ENCODE measurements around the gene MAP3K21. TPM values are rescaled to one million over a fixed set of nuclear protein-coding genes. Genes with fewer than 3 reads are reported as not detected.

MAP3K21 gene
- polyA plus RNA-seq, 2 donors = 1.4 TPM

DNA sequence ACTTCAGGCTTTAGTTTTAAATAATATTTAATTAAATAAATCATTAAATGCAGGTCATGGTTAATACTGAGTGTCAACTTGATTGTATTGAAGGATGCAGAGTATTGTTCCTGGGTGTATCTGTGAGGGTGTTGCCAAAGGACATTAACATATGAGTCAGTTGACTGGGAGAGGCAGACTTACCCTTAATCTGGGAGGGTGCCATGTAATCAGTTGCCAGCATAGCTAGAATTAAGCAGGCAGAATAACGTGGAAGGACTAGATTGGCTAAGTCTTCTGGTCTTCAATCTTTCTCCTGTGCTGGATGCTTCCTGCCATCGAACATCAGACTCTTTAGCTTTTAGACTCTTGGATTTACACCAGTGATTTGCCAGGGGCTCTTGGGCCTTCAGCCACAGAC is 85.3 kb downstream of the MAP3K21 start:
- Histone ChIP-seq H3K27me3 (ENCODE audit: control insufficient read depth in 1 of 2, insufficient read depth in 2 of 2, low read length in 2 of 2) (no peaks in the 10 kb centered on the region), H3K27ac (ENCODE audit: low read depth in 2 of 2, low read length in 1 of 2) (no peak overlapping the region), H3K4me3 (ENCODE audit: low read depth in 1 of 2, low read length in 2 of 2) (no peak overlapping the region), H3K9me3 (ENCODE audit: control insufficient read depth in 2 of 2, insufficient read depth in 1 of 2, low read depth in 1 of 2, low read length in 1 of 2) (no peaks in the 10 kb centered on the region), H3K36me3 (ENCODE audit: control insufficient read depth in 2 of 2, insufficient read depth in 2 of 2, low read length in 1 of 2) (no peaks in the 10 kb centered on the region), H3K4me1 (ENCODE audit: control insufficient read depth in 2 of 2, insufficient read depth in 2 of 2, low read length in 1 of 2) (no peaks in the 10 kb centered on the region)
- 44 to 54% methylated on average over 2 of the region's 2 CpGs for WGBS, 2 donors

DNA sequence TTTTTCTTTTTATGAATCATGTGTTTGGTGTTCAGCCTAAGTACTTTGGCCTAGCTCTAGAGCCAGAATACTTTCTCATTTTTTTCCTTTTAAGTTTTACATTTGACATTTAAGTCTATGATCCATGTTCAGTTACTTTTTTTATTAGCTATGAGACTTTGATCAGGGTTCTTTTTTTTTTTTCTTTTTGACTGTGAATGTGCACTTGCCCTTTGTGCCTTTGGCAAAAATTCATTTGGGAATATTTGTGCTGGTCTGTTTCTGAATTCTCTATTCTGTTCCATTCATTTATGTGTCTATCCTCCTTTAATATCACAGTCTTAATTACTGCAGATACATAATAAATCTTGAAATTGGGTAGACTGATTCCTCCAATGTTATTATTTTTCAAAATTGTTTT is 93.8 kb downstream of the MAP3K21 start:
- Histone ChIP-seq H3K27ac (ENCODE audit: low read depth in 2 of 2, low read length in 1 of 2) (no peak overlapping the region), H3K4me1 (ENCODE audit: control insufficient read depth in 2 of 2, insufficient read depth in 2 of 2, low read length in 1 of 2) (no peaks in the 10 kb centered on the region), H3K4me3 (ENCODE audit: low read depth in 1 of 2, low read length in 2 of 2) (no peak overlapping the region), H3K27me3 (ENCODE audit: control insufficient read depth in 1 of 2, insufficient read depth in 2 of 2, low read length in 2 of 2) (no peaks in the 10 kb centered on the region), H3K36me3 (ENCODE audit: control insufficient read depth in 2 of 2, insufficient read depth in 2 of 2, low read length in 1 of 2) (no peaks in the 10 kb centered on the region), H3K9me3 (ENCODE audit: control insufficient read depth in 2 of 2, insufficient read depth in 1 of 2, low read depth in 1 of 2, low read length in 1 of 2) (no peaks in the 10 kb centered on the region)

DNA sequence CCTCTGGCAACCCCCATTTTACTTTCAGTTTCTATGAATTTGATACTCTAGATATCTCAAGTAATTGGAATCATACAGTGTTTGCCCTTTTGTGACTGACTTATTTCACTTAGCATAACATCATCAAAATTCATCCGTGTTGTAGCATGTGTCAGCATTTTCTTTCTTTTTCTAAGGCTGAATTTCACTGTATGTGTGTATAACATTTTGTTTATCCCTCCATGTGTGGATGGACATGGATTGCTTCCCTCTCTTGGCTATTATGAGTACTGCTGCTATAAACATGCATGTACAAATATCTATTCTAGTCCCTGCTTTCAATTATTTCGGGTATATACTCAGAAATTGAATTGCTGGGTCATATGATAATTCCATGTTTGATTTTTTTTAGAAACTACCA is 97.3 kb downstream of the MAP3K21 start:
- H3K36me3 ChIP-seq (ENCODE audit: control insufficient read depth in 2 of 2, insufficient read depth in 2 of 2, low read length in 1 of 2) = no peaks in the 10 kb centered on the region
- H3K9me3 ChIP-seq (ENCODE audit: control insufficient read depth in 2 of 2, insufficient read depth in 1 of 2, low read depth in 1 of 2, low read length in 1 of 2) = no peaks in the 10 kb centered on the region
- H3K4me1 ChIP-seq (ENCODE audit: control insufficient read depth in 2 of 2, insufficient read depth in 2 of 2, low read length in 1 of 2) = no peaks in the 10 kb centered on the region
- H3K27ac ChIP-seq (ENCODE audit: low read depth in 2 of 2, low read length in 1 of 2) = no peak overlapping the region
- H3K27me3 ChIP-seq (ENCODE audit: control insufficient read depth in 1 of 2, insufficient read depth in 2 of 2, low read length in 2 of 2) = peaks cover 0 to 3% of the 10 kb centered on the region in 2 donors
- H3K4me3 ChIP-seq (ENCODE audit: low read depth in 1 of 2, low read length in 2 of 2) = no peak overlapping the region
- 52 to 65% methylated on average over 2 of the region's 2 CpGs for WGBS, 2 donors

DNA sequence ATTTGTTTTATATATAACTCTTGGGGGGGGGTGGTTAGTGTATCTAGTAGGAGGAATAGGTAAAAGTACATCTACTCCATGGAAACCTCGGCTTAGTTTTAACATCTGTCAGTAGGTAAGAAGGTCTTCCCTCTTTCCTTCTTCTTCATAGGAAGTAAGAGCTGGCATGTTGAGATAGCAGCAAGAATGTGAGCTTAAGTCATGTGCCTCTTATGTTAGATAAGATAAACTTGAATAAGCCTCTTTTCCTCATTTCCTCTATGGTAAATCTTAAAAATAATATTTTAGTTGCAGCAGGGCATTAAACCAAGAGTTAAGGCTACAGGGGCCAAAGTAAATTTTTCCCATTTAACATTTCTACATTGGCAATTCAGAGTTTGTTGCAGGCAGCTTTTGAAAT is 100.4 kb downstream of the MAP3K21 start:
- Histone ChIP-seq H3K27ac (ENCODE audit: low read depth in 2 of 2, low read length in 1 of 2) (no peak overlapping the region), H3K36me3 (ENCODE audit: control insufficient read depth in 2 of 2, insufficient read depth in 2 of 2, low read length in 1 of 2) (no peaks in the 10 kb centered on the region), H3K4me1 (ENCODE audit: control insufficient read depth in 2 of 2, insufficient read depth in 2 of 2, low read length in 1 of 2) (no peaks in the 10 kb centered on the region), H3K9me3 (ENCODE audit: control insufficient read depth in 2 of 2, insufficient read depth in 1 of 2, low read depth in 1 of 2, low read length in 1 of 2) (no peaks in the 10 kb centered on the region), H3K4me3 (ENCODE audit: low read depth in 1 of 2, low read length in 2 of 2) (no peak overlapping the region), H3K27me3 (ENCODE audit: control insufficient read depth in 1 of 2, insufficient read depth in 2 of 2, low read length in 2 of 2) (peaks cover 0 to 3% of the 10 kb centered on the region in 2 donors)
- 73 to 86% methylated on average over 1 of the region's 1 CpG for WGBS, 2 donors

DNA sequence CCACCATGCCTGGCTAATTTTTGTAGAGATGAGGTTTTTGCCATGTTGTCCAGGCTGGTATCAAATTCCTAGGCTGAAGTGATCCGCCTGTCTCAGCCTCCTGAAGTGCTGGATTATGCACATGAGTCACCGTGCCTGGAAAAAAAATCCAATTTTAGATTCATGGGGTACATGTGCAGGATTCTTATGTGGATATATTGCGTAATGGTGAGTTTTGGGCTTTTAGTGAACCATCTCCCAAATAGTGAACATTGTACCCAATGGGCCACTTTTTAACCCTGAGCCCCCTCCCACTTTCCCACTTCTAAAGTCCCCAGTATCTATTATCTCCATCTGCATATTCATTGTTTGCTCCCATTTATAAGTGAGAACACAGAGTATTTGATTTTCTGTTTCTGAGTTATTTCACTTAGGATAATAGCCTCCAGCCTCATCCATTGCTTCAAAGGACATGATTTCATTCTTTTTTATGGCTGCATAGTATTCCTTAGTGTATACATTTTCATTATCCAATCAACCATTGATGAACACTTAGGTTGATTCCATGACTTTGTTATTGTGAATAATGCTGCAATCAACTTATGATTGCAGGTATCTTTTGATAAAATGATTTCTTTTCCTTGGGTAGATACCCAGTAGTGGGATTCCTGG is 104.4 kb downstream of the MAP3K21 start:
- no peaks in the 10 kb centered on the region for H3K36me3 ChIP-seq (ENCODE audit: control insufficient read depth in 2 of 2, insufficient read depth in 2 of 2, low read length in 1 of 2)
- no peaks in the 10 kb centered on the region for H3K4me1 ChIP-seq (ENCODE audit: control insufficient read depth in 2 of 2, insufficient read depth in 2 of 2, low read length in 1 of 2)
- H3K4me3 ChIP-seq (ENCODE audit: low read depth in 1 of 2, low read length in 2 of 2) = no peak overlapping the region
- H3K27ac ChIP-seq (ENCODE audit: low read depth in 2 of 2, low read length in 1 of 2) = no peak overlapping the region
- no peaks in the 10 kb centered on the region for H3K9me3 ChIP-seq (ENCODE audit: control insufficient read depth in 2 of 2, insufficient read depth in 1 of 2, low read depth in 1 of 2, low read length in 1 of 2)
- WGBS, 2 donors = 88 to 89% methylated on average over 3 of the region's 3 CpGs
- peaks cover 0 to 3% of the 10 kb centered on the region in 2 donors for H3K27me3 ChIP-seq (ENCODE audit: control insufficient read depth in 1 of 2, insufficient read depth in 2 of 2, low read length in 2 of 2)

DNA sequence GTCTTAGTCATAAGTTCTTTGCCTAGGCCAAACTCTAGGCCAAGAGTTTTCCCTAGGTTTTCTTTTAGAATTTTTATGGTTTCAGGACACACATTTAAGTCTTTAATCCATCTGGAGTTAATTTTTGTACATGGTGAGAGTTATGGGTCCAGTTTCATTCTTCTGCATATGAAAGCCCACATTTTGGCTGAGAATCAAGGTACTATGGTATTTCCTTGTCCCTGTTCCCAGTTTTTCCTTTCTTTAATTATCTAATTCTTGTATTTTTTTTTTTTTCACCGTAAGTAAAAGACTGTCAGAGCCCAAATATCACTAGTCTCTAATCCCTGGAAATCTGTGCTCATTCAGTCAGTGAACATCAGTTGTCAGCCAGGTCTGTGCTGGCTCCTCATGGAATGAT is 105.4 kb downstream of the MAP3K21 start:
- Histone ChIP-seq H3K27me3 (ENCODE audit: control insufficient read depth in 1 of 2, insufficient read depth in 2 of 2, low read length in 2 of 2) (peaks cover 0 to 3% of the 10 kb centered on the region in 2 donors), H3K27ac (ENCODE audit: low read depth in 2 of 2, low read length in 1 of 2) (no peak overlapping the region), H3K36me3 (ENCODE audit: control insufficient read depth in 2 of 2, insufficient read depth in 2 of 2, low read length in 1 of 2) (no peaks in the 10 kb centered on the region), H3K9me3 (ENCODE audit: control insufficient read depth in 2 of 2, insufficient read depth in 1 of 2, low read depth in 1 of 2, low read length in 1 of 2) (no peaks in the 10 kb centered on the region), H3K4me3 (ENCODE audit: low read depth in 1 of 2, low read length in 2 of 2) (no peak overlapping the region), H3K4me1 (ENCODE audit: control insufficient read depth in 2 of 2, insufficient read depth in 2 of 2, low read length in 1 of 2) (no peaks in the 10 kb centered on the region)
- 33 to 41% methylated on average over 1 of the region's 1 CpG for WGBS, 2 donors

DNA sequence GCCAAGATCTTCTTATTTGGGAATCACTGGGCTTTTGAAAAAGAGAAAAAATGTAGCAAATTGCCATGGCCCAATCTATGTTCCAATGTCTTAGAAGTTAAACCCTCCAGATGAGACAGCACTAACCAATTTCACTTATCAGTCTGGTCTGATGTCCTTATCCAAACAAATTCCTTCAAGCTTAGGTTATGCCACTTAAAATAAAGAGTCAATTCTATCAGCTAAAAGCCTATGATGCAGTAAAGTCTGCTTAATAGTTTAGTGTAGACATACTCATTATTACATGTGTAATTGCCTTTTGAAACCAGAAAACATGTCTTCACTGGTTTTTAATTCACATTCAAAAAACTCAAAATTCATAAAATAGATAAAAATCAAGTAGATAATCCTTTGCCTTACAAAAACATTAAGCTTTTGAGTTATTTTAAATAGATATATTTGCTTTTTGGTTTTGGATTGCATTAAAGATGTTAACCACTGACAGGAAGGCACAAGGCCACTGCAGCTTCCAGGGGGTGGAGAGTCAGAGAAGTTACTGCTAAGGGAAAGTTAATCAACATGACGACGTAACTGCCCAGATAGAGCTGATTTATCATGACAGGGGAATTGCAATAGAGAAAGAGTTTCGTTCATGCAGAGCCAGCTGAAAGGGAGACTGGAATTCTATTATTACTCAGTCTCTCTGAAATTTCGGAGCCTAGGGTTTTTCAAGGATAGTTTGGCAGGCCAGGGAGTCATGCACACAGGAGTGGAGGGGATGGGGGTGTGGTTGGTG is 106.1 kb downstream of the MAP3K21 start:
- no peaks in the 10 kb centered on the region for H3K4me1 ChIP-seq (ENCODE audit: control insufficient read depth in 2 of 2, insufficient read depth in 2 of 2, low read length in 1 of 2)
- WGBS, 2 donors = 45 to 58% methylated on average over 4 of the region's 4 CpGs
- H3K27me3 ChIP-seq (ENCODE audit: control insufficient read depth in 1 of 2, insufficient read depth in 2 of 2, low read length in 2 of 2) = no peaks in the 10 kb centered on the region
- H3K9me3 ChIP-seq (ENCODE audit: control insufficient read depth in 2 of 2, insufficient read depth in 1 of 2, low read depth in 1 of 2, low read length in 1 of 2) = no peaks in the 10 kb centered on the region
- no peak overlapping the region for H3K27ac ChIP-seq (ENCODE audit: low read depth in 2 of 2, low read length in 1 of 2)
- H3K4me3 ChIP-seq (ENCODE audit: low read depth in 1 of 2, low read length in 2 of 2) = no peak overlapping the region
- H3K36me3 ChIP-seq (ENCODE audit: control insufficient read depth in 2 of 2, insufficient read depth in 2 of 2, low read length in 1 of 2) = no peaks in the 10 kb centered on the region

Other genes with a start within 250 kb of the MAP3K21 start
- 1 to 10 TPM; 3.2 to 4.3 TPM for gene PCNX2, start 32.0 kb upstream of the MAP3K21 start, polyA plus RNA-seq

Data from esophagus (tissue), 2 donors.